ENCODE data around the gene TSBP1. TPM values are rescaled to one million over a fixed set of nuclear protein-coding genes. Genes with fewer than 3 reads are reported as not detected.

TSBP1 gene, protein sequence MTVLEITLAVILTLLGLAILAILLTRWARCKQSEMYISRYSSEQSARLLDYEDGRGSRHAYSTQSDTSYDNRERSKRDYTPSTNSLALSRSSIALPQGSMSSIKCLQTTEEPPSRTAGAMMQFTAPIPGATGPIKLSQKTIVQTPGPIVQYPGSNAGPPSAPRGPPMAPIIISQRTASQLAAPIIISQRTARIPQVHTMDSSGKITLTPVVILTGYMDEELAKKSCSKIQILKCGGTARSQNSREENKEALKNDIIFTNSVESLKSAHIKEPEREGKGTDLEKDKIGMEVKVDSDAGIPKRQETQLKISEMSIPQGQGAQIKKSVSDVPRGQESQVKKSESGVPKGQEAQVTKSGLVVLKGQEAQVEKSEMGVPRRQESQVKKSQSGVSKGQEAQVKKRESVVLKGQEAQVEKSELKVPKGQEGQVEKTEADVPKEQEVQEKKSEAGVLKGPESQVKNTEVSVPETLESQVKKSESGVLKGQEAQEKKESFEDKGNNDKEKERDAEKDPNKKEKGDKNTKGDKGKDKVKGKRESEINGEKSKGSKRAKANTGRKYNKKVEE
- total RNA-seq, result not detected in 2 replicates
- polyA plus RNA-seq (2012), result not detected

DNA sequence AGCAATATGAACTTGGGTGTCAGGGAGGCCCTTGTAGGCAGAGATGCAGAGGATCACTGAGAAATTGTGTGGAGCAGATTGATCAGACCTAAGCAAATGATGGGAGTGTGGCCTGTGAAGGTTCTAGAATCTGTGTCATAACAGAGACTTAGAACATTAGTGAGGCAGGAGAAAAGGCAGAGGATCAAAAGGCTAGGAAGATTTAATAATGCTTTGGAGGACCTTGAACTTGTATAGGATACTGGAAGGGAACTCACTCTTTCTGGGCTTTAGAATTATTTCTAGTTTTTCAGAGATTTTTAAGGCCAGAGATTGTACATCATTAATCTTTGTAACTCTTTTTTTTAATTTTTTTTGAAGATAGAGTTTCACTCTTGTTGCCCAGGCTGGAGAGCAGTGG lies at the start of gene TSBP1:
Gene TSBP1 (minus strand): TSS at position 101 of the 400 bp plus-strand sequence. CDS start 197 bp downstream, outside the sequence.
- no peak for DNase-seq (ENCODE audit: low read depth)

DNA sequence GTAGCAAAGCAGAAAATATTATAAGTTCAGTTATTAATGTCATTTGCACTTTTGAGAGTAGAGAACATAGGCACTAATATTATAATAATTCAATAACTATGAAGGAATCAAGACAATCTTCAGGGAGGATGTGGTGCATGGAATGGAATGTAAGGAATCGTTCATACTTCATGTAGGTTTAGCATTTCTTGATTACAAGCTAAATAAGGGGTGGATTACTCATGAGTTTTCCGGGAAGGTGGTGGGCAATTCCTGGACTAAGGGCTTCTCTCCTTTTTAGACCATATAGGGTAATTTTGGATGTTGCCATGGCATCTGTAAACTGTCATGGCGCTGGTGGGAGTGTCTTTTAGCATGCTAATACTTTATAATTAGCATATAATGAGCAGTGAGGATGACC lies 44.3 kb upstream of the TSBP1 start:
- no peak for DNase-seq (ENCODE audit: low read depth)

DNA sequence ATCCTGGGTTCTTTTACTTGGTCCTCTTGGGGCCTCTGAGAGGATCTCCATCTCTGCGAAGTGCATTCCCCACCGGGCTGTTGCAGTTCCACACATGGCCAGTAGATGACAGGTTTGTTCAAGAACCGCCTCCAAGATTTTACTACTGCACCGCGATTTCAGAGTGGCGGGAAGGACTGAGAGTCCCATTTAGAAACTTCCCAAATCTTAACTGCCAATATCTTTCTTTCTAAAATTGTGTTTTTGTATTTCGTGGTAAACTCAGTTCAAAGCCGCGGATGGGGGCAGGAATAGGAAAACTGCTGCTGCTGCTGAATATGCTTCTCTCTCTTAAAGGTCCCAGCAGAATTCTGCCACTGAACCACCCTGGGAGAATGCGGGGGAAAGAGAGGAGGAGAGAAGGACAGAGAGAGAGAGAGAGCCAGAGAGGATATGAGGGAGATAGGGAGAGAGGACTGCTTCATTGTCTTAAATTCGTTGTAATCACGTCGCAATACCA lies 43.9 kb upstream of the TSBP1 start:
- peak; percentile 71 for DNase-seq (ENCODE audit: low read depth)

DNA sequence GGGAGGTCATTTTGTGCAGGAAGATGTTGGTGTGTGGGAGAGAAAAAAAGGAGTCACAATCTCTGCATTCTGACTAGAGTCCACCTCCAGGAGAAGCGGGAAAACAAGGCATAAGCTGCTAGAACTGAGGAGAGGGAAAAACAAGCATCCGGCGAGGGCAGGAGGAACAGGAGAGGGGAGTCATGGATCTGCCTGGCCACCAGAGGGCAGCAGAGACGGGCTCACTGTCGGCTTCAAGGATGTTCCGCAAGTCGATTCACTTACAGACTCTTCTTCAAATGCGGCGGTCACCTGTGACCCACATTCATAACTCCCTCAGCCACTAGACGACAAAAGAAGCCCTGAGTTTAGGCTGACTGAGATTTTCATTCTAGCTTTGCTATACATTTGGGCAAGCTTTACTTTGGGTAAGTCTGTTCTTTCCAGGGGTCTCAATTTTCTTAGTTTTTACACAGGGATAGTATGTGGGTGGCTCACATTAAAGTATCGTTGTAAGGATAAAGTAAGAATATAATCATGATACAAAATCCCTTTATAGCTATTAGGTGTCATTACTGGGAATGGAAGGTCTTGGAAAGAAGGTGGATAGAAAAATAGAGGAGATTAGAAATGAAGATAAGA lies 41.8 kb upstream of the TSBP1 start:
- peak; percentile 63 for DNase-seq (ENCODE audit: low read depth)

DNA sequence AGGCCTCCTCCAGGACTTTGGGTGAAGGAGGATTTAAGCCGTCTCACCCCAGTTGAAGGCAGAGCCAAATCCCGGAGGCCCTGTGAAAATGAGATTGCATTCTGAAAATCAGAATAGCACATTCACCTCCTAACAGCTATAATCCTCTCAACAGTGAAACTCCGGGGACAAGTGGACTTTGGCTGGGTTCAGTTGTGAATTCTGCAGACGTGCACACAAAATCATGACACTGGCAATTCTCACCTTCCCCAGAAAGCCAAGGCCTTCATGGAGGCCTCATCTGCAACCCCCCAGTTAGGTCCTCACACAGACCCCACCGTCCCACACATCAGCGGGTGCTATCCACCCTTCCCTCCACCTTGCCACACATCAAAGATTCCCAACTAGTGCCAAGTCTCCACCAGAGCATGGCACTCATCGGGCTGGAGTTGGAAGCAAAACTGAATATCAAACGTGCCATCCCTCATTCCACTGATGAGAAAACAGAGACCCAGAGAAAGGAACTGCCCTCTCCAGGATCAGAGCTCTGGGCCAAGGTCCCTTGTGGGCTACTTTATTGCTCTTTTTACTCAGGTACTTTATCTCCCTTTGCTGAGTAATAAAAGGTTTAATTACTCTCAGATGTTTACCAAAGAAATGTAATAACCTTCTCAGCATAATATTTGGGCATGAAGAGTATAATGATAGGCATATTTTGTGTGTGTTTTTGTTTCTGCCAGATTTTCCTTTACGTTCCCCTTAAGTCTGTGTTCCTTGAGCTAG lies 40.0 kb upstream of the TSBP1 start:
- no peak for DNase-seq (ENCODE audit: low read depth)

DNA sequence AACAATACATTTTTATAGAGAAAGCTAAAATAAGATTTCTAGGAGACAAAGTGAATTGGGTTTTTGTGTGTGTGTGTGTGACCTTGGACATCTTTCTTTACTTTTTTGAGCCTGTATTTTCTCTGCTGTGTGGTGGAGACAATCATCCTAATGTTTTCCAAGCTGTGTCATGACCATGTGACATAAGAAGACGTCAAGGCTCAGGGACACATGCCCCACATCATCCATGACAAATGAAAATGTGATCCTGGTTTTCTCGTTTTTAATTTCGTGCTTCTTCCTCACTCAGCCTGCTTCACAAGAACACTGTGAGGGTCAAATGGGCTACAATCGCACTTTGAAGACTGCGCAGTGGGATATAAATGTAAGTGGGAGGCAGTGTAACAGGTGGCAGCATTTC lies 39.2 kb upstream of the TSBP1 start:
- DNase-seq (ENCODE audit: low read depth), result no peak

DNA sequence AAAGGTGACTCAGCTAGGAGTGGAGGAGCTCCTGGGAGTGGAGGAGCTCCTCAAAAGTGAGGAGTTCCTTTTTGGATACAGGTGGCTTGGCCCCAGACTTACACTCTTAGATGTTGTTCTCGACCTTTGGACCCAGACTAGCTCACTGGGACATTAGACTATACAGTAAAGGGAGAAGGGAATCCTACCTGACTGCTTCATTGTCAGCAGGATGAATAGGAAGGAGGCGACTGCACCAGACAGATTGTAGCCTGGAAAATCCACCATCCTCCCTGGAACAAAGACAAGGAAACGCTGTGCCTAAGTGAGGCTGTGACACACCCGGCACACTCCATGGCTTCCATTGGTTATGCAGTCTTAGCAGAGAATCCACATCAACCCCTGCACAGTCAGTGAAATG lies 35.2 kb upstream of the TSBP1 start, which contains the start of gene BTNL2:
Gene BTNL2 (minus strand): TSS at position 325 of the 400 bp plus-strand sequence. CDS start 58 bp downstream, at position 267.
- DNase-seq (ENCODE audit: low read depth), result no peak

DNA sequence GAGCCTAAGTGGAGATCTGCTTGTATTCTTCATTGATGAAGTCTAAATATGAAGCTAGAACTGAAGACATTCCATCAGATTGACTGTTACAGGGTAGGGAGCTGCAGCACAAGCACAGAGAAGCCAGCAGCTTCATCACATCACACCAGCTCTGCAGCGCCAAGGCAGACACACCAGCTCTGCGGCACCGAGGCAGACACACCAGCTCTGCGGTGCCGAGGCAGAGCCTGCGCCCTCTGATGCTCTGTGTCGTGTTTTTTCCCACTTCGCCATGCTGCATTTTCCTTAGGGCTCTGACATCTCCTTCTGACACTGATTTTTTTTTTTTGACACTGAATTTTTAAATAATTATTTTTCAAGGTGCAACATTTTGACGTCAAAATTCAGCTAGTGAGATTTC lies 34.5 kb upstream of the TSBP1 start:
- DNase-seq (ENCODE audit: low read depth), result no peak

DNA sequence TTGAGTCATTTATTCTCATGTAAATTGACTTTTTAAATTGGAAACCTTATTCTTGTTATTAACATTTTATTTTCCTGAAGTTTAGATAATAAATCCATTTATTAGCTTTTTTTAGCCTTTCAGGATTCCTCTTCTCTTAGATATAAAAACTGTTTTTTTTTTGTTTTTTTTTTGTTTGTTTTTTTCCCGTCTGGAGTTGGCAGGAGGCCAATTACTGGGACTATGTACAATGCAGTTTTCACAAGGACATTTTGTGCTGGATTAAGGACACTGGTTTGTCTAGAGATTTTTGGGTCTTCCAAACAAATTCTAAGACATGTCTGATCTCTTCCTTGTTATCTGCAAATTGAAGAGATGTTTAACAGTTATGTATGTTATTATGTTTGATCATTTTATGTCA lies 34.0 kb upstream of the TSBP1 start:
- DNase-seq (ENCODE audit: low read depth), result no peak

DNA sequence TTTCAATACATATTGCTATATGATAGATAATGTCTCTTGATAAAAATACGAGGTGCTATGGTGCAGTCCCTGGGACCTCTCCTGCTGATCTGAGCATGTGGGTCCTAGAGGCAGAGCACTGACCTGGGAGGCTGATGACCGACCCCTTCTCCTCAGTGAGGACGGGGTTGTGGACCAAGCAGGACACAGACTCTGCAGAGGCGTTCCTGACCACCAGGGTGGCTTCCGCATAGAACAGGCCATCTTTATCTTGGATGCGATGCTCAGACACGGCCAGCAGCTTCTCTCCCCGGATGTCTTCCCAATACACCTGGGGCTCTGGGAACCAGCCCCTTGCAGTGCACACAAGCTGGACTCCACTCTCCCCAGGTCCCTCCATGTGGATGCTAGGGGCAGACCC lies 31.1 kb upstream of the TSBP1 start:
- no peak for DNase-seq (ENCODE audit: low read depth)

DNA sequence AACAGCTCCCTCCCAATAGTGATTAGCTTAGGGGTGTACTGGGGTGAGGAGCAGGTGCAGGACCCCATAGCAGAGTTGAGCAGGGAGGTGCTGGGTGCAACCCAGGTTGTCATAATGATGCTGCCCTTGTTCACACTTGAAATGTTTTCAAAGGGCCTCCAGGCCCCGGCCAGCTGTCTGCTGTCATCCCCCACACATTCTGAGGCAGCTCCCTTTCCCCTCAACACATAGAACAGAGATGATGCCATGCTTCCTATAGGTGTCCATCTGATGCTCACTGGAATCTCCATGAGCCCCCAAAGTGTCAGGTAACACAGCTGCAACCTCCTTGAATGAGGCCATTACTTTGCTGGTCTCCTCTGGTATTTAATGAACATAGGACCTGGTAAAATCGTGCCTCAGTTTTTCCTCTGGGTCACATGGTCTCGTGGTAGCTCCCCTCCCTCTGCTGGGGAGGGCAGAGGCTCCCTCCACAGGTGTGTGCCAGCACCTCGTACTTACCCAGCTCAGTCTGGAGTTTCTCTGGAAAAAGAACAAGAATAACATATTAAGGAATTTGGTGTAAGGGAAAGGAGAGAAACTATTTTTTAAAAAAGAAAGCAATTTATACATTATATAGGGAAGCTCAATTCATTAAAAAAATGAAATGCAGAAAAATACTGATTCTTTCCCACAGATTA lies 29.7 kb upstream of the TSBP1 start:
- DNase-seq (ENCODE audit: low read depth), result no peak

DNA sequence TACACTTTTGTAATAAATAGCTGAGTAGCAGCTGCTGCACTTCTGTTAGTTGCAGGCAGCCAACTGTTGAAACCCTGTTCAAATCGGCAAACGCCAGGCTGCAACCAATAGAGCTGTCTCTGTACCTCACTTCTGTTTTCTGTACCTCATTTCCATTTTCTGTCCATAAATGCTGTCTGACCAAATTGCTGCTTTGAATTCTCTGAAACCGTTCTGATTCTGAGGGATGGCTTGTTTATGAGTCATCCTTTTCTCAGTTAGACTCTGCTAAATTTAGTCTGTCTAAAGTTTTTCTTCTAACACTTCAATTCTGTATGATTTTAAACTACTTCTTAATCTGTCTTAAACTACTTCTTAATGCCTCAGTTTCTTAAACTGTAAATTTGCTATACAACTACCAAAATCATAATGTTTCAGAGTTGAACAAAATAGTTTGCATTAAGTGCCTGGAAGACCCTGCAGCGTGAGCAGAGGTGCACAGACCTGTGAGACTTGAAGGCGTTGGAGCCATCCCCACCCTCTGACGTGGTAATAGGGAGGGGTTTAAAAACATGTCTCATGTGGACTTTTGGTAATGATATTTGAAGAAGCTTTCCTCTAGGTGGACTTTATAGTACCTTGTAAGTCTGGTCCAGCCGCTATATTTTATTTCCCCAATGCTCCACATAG lies 25.7 kb upstream of the TSBP1 start:
- DNase-seq (ENCODE audit: low read depth), result no peak

DNA sequence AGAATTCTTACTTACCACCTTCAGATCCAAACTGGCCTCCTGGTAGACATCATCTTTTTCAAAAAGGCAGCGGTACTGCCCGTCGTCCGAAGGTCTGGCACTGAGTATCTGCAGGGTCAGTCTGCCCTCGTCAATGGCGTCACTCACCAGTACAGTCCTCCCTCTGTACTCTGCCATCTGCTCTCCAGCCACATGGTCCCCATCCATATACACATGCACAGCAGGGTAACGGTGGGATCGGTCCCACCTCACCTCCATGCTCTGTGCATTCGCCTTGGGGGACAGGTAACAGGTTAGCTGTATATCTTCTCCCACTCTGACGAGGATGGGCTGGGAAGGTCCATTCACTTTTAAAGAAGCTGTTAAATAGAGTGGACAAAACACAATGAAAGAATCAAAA lies 24.3 kb upstream of the TSBP1 start:
- DNase-seq (ENCODE audit: low read depth), result no peak

DNA sequence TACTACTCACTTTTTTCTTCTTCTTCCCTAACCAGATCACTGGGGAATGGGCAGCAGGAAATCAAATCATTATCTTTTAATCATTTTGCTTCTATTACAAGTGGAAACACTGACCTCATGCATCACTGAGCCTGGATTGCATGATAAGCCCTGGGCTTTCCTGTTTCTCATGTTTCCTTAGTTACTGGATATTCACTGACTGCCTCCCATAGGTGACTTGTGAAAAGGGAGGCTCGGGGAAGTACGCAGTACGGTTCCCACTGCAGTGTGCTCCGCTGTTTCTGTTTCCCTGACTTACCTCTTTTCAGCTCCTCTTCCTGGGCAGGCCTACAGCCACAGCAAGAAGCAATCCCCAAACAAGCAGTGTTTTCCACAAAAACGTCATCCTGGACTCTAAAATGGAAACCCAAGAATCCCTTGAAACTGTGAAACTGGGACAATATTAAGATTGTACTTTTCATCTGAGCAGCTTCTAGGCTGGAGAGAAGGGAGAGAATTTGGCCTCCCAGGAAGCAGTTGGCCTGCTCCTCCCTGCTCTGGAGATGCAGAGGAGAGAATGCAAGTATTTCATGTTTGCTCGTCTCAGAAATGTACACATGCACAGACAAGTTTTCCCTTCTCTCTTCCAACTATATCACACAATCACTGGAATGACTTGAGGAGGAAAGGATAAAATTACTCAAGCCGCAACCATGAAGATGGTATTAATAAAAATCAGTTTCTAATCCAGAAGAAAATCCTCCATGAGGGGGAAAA lies 22.1 kb upstream of the TSBP1 start:
- DNase-seq (ENCODE audit: low read depth), result no peak

DNA sequence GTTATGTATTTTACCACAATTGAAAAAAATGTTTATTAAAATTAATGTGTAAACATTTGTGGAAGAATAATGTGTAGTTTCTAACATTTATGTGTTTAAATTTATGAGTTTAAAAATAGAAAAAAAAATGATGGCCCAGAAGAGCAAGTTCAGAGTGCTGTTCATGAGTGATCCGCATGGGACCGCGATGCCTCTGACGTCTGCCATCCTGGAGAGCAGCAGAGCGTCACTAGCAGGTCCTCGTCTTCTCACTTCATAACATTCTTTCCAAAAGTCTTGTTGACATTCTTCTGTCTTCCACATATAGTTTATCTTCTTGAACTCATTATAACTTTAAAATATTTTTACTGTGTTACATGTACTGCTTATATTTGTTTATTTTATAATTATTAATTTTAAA lies 19.8 kb upstream of the TSBP1 start:
- DNase-seq (ENCODE audit: low read depth), result no peak

DNA sequence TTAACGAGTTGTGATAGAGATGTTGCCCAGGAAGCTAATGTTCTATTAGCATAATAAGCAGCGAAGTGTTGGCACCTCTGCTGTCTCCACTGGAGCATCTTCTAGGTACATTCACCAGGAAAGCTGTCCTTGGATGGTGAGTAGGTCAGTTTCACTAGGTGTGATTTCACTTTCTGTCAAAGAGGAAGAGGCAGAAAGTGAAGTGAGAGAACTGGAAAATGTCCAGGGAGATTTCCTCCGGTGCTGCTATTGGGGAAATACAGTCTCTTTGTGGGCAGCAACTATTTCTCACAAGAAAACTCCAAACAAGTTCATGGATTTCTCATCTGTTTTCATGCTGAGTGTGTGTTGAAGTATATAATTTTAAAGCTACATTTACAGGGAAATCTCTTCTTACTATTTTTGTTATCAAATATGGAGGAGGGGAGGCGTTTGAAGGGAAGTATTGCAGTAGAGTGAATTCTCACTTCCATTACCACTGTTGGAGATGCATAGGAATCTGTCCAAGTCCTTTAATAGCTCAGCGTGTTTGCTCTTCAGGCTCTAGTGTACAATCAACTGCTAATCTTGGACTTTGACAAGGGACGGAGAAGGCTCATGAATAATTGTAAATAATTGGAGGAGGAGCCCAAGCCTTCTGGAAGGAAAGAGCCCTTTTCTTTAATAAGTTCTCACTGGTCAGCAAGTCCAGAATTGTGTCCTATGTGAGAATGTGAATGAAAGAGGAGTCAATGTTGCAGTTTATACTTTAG lies 16.1 kb upstream of the TSBP1 start:
- DNase-seq (ENCODE audit: low read depth), result no peak

DNA sequence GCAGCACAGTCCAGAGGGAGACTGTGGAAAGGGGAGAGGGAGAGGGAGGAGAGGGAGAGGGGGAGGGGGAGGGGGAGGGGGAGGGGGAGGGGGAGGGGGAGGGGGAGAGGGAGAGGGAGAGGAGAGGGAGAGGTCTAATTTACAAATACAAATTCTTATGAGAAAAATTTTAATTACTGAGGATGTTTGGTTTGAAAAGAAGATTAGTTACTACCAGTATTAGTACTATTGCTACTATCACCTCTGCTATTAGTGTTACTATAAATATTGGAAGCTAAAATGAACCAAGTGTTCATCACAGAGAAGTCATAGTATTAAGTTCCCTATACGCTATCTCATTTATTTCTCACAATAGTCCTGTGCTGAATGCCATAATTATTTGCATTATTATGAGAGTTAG lies 14.3 kb upstream of the TSBP1 start:
- DNase-seq (ENCODE audit: low read depth), result no peak

DNA sequence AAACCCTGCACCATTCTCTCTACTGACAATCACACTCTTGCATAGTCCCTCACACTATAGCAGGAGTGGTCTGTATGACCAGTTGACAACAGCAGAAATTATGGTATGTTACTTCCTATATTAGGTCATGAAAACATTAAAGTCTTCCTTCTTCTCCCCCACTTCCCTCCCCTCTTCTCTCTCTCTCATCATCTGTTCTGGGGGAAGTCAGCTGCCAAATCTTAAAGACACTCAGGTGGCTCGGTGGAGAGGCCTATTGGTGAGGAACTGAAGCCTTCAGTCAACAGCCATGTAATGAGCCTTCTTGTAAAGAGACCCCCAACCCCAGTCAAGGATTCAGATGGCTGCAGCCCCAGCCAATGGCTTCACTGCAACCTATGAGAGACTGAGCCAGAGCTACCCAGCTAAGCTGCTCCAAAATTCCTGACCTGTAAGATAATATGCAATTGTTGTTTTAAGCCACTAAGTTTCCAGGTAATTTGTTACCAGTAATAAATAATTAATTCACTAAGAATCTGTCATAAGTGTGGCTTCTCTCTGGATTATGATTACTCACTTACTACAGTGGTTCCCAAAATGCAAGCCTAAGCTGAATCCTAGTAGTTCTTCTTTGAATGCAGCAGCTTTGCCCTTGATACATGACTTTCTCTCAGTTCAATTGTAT lies 11.2 kb upstream of the TSBP1 start:
- no peak for DNase-seq (ENCODE audit: low read depth)

Measured in myocyte (in vitro differentiated cells).